Activated T-cell treated with anti-CD3 and anti-CD28 coated beads for 1 hour (primary cell): ENCODE results near the gene ACKR2.

ENCODE experiments used
- DNase-seq: peaks from one replicate; pipeline ENCODE4 v3.0.0-alpha.2; 2020; ENCODE audit warnings: low read depth

ACKR2 gene

GRCh38 chr3:42887084-42887483 lies 77.8 kb downstream of the ACKR2 start:
- DNase-seq, result no peak

- DNase-seq, result no peak
These were observed 81.8 kb downstream of the ACKR2 start for GRCh38 chr3:42891042-42891441.

- no peak for DNase-seq
These were observed 82.9 kb downstream of the ACKR2 start for GRCh38 chr3:42892169-42892568.

- no peak for DNase-seq
These were observed 83.6 kb downstream of the ACKR2 start for GRCh38 chr3:42892807-42893206.

- DNase-seq, result no peak
These were observed 85.7 kb downstream of the ACKR2 start for GRCh38 chr3:42894698-42895579.

- DNase-seq, result no peak
These were observed 86.3 kb downstream of the ACKR2 start for GRCh38 chr3:42895580-42895868.

DNA sequence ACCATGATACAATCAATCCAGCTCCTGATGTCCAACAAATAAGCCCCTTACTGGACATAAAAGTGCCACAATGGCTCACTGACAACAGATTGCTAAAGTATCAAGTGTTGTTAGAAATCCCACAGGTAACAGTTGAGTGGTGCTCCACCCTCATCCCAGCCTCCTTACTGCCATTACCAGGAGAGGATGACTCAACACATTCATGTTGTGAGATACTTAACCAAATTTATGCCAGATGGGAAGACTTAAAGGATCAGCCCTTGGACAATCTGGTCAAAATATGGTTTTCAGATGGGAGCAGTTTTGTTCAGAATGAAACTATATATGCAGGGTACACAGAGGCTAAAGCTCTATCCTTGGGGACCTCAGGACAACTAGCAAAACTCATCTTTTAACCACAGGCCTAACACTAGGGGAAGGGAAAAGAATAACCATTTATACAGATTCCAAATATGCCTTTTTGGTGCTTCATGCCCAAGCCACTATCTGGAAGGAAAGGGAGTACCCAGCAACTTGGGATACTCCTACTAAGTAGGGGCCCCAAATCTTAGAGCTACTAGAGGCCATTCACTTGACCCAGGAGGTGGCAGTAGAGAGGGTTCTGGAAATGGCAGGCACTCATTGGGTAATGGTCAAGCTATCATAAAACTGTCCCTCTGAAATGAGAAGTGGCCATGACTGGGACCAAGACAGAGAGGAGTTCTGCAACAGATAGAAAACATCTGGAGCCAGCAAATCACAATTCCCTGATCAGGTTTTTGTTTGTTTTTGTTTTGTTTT lies 89.8 kb downstream of the ACKR2 start:
- DNase-seq, result no peak

DNA sequence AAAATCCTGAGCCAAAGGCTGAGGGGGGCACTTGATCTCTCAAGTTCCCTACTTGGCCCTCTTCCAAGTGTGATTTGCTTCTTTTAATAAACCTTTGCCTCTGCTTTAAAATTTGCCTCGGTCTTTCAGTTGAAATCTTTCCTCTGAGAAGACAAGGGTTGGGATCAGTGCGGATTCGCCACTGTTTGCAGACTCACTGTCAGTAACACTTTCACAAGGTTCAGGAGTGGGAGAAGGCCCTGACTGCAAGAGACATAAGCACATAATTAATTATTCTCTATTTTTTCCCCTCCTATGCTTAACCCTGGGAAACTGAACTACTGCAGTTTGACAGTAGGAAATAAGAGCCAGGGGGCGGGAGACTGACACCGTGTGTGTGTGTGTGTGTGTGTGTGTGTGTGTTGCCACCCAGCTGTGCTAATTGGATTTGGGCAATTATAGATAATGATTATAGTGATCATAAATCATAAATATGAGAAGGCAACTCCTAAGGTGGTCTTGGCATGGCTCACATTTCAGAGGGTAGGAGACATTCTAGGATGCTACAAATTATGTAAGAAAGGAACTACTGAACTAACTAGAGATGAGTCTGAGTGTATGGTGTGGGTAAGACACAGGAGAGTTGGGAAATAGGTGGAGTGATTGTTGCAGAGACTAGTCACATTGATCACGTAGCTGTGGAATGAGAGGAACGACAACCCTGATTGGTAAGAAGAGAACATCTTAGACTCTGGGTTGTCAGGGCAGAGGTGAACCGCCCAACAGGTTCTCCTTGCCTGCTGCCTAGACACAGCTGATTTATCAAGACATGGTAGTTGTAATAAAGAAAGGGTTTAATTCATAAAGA lies 91.2 kb downstream of the ACKR2 start:
- DNase-seq, result no peak

DNA sequence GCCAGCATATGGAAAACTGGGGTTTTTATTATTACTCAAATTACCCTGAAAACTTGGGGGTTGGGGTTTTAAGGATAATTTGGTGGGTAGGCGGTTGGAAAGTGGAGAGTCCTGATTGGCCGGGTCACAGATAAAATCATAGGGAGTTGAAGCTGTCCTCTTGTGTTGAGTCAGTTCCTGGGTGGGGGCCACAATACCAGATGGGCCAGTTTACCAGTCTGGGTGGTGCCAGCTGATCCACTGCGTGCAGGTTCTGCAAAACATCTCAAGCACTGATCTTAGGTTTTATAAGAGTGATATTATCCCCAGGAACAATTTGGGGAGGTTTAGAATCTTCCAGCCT lies 91.8 kb downstream of the ACKR2 start:
- DNase-seq, result no peak

GRCh38 chr3:42902257-42902656 lies 93.0 kb downstream of the ACKR2 start:
- DNase-seq, result no peak

DNA sequence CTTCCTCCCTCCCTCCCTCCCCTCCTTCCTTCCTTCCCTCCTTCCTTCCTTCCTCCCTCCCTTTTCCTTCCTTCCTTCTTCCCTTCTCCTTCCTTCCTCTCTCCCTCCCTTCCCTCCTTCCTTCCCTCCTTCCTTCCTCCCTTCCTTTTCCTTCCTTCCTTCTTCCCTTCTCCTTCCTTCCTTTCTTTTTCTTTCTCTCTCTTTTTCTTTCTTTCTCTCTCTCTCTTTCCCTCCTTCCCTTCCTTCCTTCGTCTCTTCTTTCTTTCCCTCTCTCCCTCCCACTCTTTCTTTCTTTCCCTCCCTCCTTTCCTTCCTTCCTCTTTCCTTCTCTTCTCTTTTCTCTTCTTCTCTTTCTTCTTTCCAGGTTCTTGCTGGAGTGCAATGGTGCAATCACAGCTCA lies 94.8 kb downstream of the ACKR2 start:
- DNase-seq, result no peak

GRCh38 chr3:42905740-42906069 lies 96.5 kb downstream of the ACKR2 start:
- DNase-seq, result no peak

- DNase-seq, result peak; percentile 11
These were observed 97.0 kb downstream of the ACKR2 start, which contains the start of gene ZNF662 for GRCh38 chr3:42906070-42906847. Gene ZNF662 (plus strand): TSS chr3:42906142. CDS start chr3:42908115, 1,973 bp downstream.

DNA sequence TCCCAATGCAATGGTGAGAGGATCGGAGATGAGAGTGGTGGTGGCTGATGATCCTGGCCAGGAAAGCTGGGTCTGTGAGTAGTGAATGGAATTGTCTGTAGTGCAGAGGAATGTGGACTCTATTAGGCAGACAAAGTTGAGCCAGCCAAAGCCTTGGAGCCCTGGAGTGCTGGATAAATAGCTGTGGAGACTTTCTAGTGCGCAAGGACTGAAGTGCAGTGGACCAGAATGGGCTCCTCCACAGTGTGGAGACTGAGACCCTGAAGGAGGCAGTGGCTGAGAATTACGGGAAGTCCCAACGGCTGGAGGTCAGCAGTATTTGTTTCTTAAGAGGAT lies 97.6 kb downstream of the ACKR2 start:
- DNase-seq, result no peak

DNA sequence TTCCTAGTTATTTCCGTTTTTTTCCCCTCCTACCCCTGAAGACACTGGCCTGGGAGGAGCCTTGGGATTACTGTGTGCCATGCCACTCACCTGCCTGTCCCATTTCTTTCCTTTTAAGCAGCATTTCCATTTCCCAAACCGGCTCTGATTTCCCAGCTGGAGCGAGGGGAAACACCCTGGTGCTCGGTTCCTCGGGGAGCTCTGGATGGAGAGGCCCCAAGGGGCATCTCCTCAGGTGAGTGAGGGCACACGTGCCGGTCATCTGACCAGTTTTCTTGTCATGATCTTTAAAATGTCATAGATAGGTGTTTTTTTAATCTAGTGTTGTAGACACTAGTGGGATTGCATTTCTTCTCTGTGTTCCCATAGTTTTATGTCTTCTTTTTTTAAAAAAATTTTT lies 99.4 kb downstream of the ACKR2 start:
- no peak for DNase-seq

- DNase-seq, result no peak
These were observed 102.3 kb downstream of the ACKR2 start for GRCh38 chr3:42911551-42911950.

DNA sequence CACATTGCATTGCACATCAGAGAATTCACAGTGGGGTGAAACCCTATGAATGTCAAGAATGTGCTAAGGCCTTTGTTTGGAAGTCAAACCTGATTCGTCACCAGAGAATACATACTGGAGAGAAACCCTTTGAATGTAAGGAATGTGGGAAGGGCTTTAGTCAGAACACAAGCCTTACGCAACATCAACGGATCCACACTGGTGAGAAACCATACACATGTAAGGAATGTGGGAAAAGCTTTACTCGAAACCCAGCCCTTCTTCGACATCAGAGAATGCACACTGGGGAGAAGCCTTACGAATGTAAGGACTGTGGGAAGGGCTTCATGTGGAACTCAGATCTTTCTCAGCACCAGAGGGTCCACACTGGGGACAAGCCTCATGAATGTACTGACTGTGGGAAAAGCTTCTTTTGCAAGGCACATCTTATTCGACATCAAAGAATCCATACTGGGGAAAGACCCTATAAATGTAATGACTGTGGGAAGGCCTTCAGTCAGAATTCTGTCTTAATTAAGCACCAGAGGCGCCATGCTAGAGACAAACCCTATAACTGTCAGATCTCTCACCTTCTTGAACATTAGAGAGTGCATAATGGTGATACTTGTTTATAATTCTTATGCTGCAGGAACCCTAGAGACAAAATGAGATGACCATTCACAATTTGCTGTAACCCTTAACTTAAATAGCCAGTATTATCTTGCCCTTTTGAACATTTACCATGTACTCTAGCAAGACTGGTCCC lies 105.7 kb downstream of the ACKR2 start:
- no peak for DNase-seq
